IgD-negative memory B cell (primary cell): ENCODE measurements around the gene BMF. TPM values are rescaled to one million over a fixed set of nuclear protein-coding genes. Genes with fewer than 3 reads are reported as not detected.
"Not testable (repeated sequence)": the region's sequence is repeated elsewhere in the genome, so short reads cannot be mapped to it uniquely, and the experiment has no call there.

ENCODE experiments used
- H3K27ac Mint-ChIP-seq, 3 donors: one replicate each; pipeline ENCODE4 v1.8.0; 2020 to 2022; ENCODE audit warnings: mild to moderate bottlenecking in 3 of 3, mixed read lengths in 3 of 3, moderate library complexity in 1 of 3
- H3K27me3 Mint-ChIP-seq: one replicate; pipeline ENCODE4 v1.8.0; 2021; ENCODE audit warnings: mixed read lengths
- H3K36me3 Mint-ChIP-seq: one replicate; pipeline ENCODE4 v1.8.0; 2020; ENCODE audit warnings: mild to moderate bottlenecking, mixed read lengths
- H3K4me1 Mint-ChIP-seq, 3 donors: one replicate each; pipeline ENCODE4 v1.8.0; 2020 to 2022; ENCODE audit warnings: mixed read lengths in 3 of 3, mild to moderate bottlenecking in 1 of 3
- H3K4me3 Mint-ChIP-seq, 4 donors: one replicate each; pipeline ENCODE4 v1.8.0; 2020 to 2022; ENCODE audit warnings: mild to moderate bottlenecking in 4 of 4, mixed read lengths in 4 of 4, moderate library complexity in 3 of 4
- H3K9me3 Mint-ChIP-seq, 3 donors: one replicate each; pipeline ENCODE4 v1.8.0; 2020 to 2021; ENCODE audit warnings: mixed read lengths in 3 of 3, mild to moderate bottlenecking in 1 of 3
- polyA plus RNA-seq: library from polyadenylated mRNA; unstranded; fragments of 300-500 nt; fragmentation: Illumina TruSeq; gene quantifications from one replicate; pipeline ENCODE4 v1.2.3, GENCODE V29; 2021

Gene BMF
- polyA plus RNA-seq, 1 donor from 2014 or later: 5.8 TPM

DNA sequence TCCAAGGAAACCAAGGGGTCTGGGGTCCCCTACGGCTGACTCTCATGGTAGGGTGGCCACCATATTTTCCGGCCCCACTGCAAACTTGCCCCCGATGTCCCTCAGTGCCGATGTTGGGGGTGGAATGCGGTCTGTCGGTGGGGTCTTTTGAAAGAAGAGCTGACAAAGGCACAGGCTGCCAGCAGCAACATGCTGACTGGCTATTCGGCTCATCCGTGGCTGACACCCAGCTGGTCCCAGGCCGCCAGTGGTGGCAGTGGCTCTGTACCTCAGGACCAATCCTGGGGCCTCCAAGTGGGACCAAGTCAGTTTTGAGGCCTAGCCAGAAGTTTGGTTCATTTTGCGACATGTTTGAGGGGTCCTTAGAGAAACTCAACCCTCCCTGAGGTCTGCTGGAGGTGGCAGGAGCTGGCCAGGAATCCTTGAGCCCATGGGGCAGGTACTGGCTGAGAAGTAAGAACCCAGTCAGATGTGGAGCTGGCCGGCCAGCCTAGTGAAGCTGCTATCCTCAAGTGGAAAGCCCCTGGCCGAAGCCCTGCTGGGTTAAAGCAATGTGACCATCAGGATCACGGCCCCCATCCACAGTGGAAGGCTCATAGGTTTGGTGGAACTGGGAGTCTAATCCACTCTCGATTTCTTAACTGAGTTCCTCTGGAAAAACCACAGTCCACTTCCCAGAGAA, 17.8 kb downstream of the BMF start:
- Mint-ChIP-seq H3K4me1 (peaks cover 38 to 47% (median 47%) of the 10 kb centered on the region in 3 donors), H3K4me3 (no peak overlapping the region), H3K27ac (peak overlapping the region in 2 of 3 donors; percentile 92 to 97), H3K9me3 (no peaks in the 10 kb centered on the region), H3K36me3 (peaks cover 4% of the 10 kb centered on the region), H3K27me3 (no peaks in the 10 kb centered on the region)

DNA sequence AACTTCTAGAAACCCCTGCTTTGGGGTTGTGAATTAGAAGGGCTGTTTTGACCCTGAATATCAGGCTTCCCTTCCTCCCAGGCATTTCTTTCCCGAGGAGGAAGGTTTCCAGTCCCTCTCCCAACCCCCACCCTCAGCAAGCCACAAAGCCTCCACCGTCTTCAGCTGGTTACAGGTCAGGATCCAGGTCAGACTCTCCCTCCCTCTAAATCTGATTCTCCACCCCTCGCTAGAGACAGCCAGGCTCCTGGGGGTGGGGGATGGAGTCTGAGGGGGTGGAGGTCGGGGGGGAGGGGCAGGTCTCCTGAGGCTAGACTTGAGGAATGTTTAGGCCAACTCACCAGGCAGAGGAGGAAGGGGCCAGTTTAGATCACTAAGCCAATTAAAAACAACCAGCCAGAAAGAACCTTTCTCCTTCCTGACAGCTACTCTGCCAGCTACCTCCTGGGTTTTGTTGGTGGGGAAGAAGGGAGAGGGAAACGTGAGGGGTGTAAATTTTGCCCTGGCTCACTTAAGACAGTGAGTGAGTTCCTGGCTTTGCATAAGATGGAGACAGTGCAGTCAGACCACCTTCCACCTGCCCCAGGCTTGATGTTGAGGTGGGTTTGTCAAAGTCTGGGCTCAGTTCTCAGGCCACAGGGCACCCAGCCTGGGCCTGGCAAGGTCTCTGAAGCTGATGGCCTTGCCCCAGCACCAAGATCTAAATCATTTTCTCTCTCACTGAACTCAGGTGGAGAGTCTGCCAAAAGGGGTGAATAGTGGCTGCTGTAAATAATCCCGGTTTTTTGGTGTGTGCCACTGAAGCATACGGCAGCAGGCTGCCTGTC, 19.5 kb downstream of the BMF start:
- Mint-ChIP-seq H3K27me3 (no peaks in the 10 kb centered on the region), H3K27ac (peak overlapping the region in 2 of 3 donors; percentile 18 to 85), H3K36me3 (peaks cover 4% of the 10 kb centered on the region), H3K9me3 (no peaks in the 10 kb centered on the region), H3K4me3 (no peak overlapping the region), H3K4me1 (peaks cover 31 to 39% (median 38%) of the 10 kb centered on the region in 3 donors)

DNA sequence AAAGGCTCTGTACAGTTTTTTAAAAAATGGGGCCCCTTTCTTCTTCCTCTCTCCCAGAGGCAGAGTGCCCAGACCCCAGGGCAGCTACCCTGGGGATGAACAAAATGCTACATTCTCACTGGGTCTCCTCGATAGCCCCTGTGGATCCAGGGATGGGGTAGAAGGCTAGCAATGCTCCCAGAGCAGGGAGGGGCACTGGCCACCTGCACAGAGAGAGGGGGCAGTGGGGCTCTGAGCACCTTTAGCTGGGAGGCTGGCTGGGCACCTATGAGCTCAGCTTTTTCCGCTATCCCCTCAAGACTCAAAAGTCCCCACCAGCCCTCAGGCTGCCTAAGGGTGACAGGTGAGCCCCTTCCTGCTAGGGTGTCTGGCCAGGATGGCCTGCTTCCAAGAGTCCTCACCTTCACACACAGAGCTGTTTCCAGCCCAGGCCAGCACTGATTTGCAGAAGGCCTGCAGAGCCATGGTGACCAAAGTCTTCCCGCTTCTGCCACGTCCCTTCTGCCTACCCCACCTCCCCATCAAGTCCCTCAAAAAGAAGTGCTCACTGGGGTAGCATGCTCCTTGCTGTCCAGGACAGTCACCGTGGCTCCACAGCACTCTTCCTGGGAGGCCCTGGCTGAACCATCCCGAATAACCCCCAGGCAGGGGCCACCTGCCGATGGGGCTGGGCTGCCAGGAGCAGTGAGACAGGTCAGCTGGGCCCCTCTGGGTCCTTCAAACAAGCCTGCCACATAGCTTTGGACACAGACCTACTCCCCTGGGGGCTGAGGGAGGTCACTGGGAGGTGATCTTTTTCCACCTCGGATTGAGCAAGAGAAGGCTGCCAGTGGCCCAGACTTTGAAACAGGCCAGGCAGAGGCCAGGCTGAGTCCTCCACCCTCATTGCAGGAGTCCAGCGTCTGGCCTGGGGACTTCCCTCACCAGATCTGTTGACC, 20.4 kb downstream of the BMF start:
- Mint-ChIP-seq H3K27me3 (no peaks in the 10 kb centered on the region), H3K4me1 (peaks cover 28 to 35% (median 35%) of the 10 kb centered on the region in 3 donors), H3K9me3 (no peaks in the 10 kb centered on the region), H3K27ac (peak overlapping the region; percentile 39 to 93 (median 64)), H3K36me3 (peaks cover 4% of the 10 kb centered on the region), H3K4me3 (no peak overlapping the region)

DNA sequence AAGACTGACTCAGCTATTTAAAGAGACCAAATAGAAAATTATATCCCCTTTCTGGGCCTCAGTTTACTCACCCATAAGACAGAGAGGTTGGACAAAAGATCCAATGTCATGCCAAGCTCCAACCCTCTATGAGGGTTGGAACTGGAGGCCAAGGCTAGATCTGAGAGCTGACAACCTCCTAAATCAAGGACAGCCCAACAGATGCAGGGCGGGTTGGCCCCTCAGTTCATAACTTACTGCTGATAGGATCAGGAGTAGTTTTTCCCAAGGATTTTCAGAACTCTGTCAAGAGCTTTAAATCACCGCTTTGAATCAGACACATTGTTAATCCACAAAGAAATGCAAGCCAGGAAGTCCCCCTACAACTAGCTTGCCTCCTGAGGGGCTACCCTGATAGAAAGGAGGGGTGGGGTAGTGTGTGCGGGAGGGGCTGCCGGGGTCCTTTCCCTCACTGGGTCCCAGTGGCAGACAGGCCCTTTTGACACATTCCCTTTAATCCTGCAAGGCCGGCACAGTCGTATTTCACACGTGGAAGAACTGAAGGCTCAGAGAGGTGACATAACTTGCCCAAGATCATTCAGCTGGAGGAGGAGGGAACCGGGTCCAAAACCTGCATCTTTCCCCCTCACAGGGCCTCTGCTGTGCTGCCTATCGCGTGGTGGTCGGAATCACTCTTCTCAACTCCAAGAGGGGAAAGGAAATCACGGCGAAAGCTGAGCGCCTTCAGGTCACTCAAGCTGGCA, 21.4 kb downstream of the BMF start:
- Mint-ChIP-seq H3K9me3 (no peaks in the 10 kb centered on the region), H3K4me3 (peak overlapping the region in 1 of 4 donors; percentile 5), H3K27ac (peak overlapping the region; percentile 27 to 65 (median 39)), H3K36me3 (peaks cover 6% of the 10 kb centered on the region), H3K4me1 (peaks cover 29 to 38% (median 32%) of the 10 kb centered on the region in 3 donors), H3K27me3 (no peaks in the 10 kb centered on the region)

DNA sequence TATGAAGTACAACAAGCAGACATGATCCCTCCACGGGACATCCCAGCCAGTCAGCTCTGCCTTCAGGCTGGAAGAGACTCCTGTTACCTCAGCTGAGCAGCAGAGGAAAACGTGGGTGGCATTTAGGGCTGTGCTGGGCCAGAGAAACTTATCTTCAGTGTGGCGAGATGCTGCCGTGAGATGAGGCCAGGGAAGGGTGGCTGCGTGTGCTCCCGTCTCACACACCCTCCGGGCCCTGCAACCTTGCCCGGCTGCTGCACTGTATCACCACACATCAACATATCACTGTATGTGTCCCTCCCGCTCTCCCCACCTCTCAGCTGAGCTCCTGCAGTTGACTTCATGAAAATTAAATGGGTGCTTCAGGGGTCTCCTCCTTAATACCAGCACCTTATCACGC, 23.4 kb downstream of the BMF start:
- peaks cover 4% of the 10 kb centered on the region for H3K27me3 Mint-ChIP-seq
- peaks cover 2% of the 10 kb centered on the region for H3K36me3 Mint-ChIP-seq
- no peaks in the 10 kb centered on the region for H3K9me3 Mint-ChIP-seq
- peak overlapping the region in 1 of 3 donors; percentile 8 for H3K27ac Mint-ChIP-seq
- H3K4me1 Mint-ChIP-seq: peaks cover 33 to 49% (median 40%) of the 10 kb centered on the region in 3 donors
- peak overlapping the region in 1 of 4 donors; percentile 41 for H3K4me3 Mint-ChIP-seq

DNA sequence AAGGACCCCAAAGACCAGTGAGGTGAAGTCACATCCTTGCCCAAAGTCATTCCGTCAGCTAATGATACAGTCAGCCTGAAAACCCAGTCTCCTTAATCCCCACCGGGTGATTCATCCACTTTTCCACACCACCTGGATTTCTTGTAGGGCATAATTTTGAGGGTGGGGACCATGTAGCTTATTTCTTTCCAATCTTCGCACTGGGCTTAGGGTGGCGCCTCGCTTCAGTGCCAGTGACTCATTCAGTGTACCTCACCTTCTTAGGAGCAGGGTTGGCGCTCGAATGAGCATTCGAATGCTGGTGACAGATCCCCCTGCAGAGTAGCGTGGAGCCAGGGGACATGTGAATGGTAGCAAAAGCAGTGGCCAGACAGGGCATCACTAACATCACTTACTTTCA, 24.0 kb downstream of the BMF start:
- H3K27ac Mint-ChIP-seq: peak overlapping the region in 1 of 3 donors; percentile 8
- H3K4me1 Mint-ChIP-seq: peaks cover 37 to 50% (median 37%) of the 10 kb centered on the region in 3 donors
- H3K36me3 Mint-ChIP-seq: peaks cover 2% of the 10 kb centered on the region
- no peaks in the 10 kb centered on the region for H3K9me3 Mint-ChIP-seq
- peaks cover 4% of the 10 kb centered on the region for H3K27me3 Mint-ChIP-seq
- H3K4me3 Mint-ChIP-seq: peak overlapping the region in 1 of 4 donors; percentile 41

DNA sequence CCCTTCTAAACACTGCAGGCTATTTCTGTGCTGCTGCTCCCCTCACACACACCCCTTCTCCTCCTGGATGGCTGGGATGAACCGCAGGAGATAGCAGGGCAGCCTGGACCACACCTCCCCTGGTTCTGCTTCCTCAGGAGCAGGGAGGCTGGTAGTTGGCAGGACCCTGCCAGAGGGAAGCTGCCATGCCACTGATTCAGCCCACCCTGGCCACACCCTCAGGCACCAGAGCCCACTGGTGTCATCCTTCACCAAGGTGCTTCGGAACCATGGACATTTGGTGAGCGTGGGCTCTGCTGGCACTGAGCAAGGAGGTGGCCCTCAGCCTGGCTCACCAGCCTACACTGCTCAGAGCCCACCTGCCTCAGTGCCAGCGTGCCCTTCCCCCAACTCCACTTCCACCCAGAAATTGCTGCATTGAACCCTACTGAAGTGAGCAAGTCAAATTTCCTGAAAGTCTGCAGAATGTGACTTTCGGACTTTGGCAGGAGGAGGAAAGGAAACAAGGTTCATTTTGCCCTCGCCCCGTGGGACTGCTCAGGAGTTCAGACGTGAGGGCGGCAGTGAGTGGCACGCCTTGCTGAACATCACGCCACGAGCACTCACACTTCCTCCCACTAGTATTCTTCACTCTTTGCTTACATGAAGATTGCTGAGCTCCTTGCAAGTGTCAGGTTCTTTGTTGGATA, 26.3 kb downstream of the BMF start:
- Mint-ChIP-seq H3K27me3 (peaks cover 4% of the 10 kb centered on the region), H3K9me3 (no peaks in the 10 kb centered on the region), H3K36me3 (peaks cover 2% of the 10 kb centered on the region), H3K4me3 (peak overlapping the region; percentile 58 to 92 (median 75)), H3K4me1 (peaks cover 37 to 50% (median 39%) of the 10 kb centered on the region in 3 donors), H3K27ac (peak overlapping the region; percentile 43 to 99 (median 79))

DNA sequence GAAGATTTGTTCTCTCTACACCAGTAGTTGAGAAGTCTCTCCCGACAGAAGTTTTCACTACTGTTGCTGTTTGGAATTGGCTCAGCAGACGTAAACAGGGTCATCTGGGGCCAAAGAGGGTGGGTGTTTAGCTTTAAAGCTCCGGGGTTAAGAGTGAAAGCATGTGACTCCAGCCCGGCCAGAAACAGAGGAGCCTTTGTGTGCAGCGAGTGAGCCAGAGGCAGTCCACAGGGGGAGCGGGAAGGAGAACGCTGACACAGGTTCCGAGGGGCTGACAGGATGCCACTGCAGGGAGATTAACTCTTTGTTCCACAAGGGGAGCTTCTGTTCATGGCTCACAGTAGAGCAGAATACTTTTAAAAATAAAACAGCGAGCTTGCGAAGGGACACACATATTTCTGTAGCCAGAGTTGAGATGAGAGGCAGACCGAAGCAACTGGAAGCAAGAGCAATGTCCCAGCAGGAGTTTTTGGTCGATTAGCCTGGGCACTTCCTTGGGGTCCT, 26.9 kb downstream of the BMF start:
- Mint-ChIP-seq H3K36me3 (peaks cover 2% of the 10 kb centered on the region), H3K27ac (peak overlapping the region; percentile 43 to 99 (median 54)), H3K4me1 (peaks cover 33 to 47% (median 39%) of the 10 kb centered on the region in 3 donors), H3K9me3 (no peaks in the 10 kb centered on the region), H3K27me3 (peaks cover 4% of the 10 kb centered on the region), H3K4me3 (peak overlapping the region; percentile 60 to 80 (median 70))

DNA sequence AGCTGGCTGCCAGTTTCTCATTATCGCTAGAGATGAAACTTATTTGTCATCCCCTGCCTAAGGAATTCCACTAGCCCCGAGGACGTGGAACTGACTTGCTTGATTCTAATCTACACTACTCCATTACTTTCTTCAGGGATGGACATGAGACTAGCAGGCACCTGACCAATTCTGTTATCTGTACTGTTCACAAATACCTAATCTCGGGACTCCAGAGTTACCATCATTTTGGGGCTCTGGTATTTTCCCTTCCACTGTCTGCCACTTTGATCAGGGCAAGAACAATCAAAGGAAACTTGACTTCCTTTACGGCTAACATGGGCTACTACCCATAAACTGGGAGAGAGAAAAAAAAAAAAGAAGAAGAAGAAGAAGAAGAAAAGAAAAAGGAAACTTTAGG, 27.8 kb downstream of the BMF start:
- H3K4me1 Mint-ChIP-seq: peaks cover 33 to 43% (median 38%) of the 10 kb centered on the region in 3 donors
- no peaks in the 10 kb centered on the region for H3K9me3 Mint-ChIP-seq
- peaks cover 4% of the 10 kb centered on the region for H3K27me3 Mint-ChIP-seq
- H3K4me3 Mint-ChIP-seq: peak overlapping the region in 2 of 4 donors; percentile 67 to 81
- H3K36me3 Mint-ChIP-seq: peaks cover 2% of the 10 kb centered on the region
- peak overlapping the region in 2 of 3 donors; percentile 26 to 99 for H3K27ac Mint-ChIP-seq

DNA sequence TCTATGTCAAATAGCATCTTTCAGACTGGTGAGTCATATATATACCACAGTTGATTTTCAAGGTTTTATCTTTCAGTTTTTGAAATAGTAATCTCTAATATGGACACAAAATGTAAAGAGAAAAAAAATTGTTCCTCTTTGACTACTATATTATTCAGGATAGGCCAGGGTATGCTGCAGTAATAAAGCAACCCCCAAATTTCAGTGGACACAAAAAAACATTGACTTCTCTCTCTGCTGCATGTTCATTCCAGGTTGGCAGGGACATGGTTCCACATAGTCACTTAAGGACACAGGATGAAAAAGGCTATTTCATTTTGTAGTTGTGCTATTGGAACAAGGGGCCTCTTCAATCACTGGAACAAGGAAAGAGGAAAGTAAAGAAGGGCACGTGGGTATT, 28.6 kb downstream of the BMF start:
- peaks cover 4% of the 10 kb centered on the region for H3K27me3 Mint-ChIP-seq
- H3K27ac Mint-ChIP-seq: no peak overlapping the region
- H3K4me1 Mint-ChIP-seq: peaks cover 33 to 44% (median 37%) of the 10 kb centered on the region in 3 donors
- H3K4me3 Mint-ChIP-seq: no peak overlapping the region
- peaks cover 0 to 2% (median 0%) of the 10 kb centered on the region in 3 donors for H3K9me3 Mint-ChIP-seq
- peaks cover 2% of the 10 kb centered on the region for H3K36me3 Mint-ChIP-seq

DNA sequence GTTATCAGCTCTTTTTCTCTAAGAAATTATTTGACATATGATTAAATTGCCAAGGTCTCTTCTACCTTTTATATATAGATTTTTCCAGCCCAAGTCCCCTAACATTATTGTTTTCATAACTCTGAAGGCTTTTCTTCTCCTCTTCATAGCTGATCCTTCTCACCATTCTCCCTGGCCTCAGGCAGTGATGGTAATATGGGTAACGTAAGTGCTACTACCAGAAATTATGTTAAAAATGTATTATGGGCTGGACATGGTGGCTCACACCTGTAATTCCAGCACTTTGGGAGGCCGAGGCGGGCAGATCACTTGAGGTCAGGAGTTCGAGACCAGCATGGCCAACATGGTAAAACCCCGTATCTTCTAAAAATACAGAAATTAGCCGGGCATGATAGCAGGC, 29.2 kb downstream of the BMF start:
- H3K4me1 Mint-ChIP-seq: peaks cover 28 to 37% (median 31%) of the 10 kb centered on the region in 3 donors
- peaks cover 4% of the 10 kb centered on the region for H3K27me3 Mint-ChIP-seq
- H3K36me3 Mint-ChIP-seq: peaks cover 2% of the 10 kb centered on the region
- H3K27ac Mint-ChIP-seq: no peak overlapping the region
- no peak overlapping the region for H3K4me3 Mint-ChIP-seq
- peaks cover 0 to 2% (median 0%) of the 10 kb centered on the region in 3 donors for H3K9me3 Mint-ChIP-seq

DNA sequence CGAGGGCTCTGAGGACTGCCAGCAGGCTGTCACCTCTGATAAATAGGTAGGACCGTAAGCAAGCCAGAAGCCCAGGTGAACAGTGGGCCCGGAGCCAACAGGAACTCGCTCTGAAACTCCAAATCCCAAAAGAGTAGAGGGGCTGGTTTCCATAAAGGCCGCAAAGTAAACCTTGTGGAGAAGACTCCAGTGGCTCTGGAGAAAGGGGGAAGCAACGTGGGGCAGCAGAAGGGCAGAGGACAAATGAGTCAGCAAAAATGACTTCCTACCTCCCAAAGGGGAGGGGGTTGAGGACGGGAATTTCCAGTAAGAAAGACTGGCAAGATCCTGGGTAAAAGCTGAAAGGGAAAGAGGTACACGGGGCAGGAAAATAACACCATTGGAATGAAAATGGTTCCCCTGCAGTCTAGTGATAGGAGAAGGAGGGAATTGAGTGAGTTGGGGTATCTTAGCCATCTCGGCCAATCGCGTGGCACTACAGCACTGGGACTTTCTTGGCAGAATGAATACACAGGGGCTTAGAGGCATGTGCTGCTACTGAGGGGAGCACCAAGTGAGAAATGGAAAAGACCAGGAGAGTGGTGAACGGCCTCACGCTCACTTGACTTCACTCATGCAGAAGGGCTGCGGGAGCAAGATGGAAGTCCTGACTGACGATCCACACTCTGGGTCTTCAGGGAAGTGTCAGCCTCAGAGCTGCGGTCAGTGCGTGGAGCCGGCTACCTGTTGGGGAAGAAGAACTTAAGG, 33.2 kb downstream of the BMF start:
- Mint-ChIP-seq H3K27ac (peak overlapping the region in 2 of 3 donors; percentile 11 to 25), H3K36me3 (peaks cover 1% of the 10 kb centered on the region), H3K9me3 (peaks cover 0 to 2% (median 0%) of the 10 kb centered on the region in 3 donors), H3K4me1 (peaks cover 7 to 12% (median 11%) of the 10 kb centered on the region in 3 donors), H3K27me3 (no peaks in the 10 kb centered on the region), H3K4me3 (peak overlapping the region in 1 of 4 donors; percentile 65)

DNA sequence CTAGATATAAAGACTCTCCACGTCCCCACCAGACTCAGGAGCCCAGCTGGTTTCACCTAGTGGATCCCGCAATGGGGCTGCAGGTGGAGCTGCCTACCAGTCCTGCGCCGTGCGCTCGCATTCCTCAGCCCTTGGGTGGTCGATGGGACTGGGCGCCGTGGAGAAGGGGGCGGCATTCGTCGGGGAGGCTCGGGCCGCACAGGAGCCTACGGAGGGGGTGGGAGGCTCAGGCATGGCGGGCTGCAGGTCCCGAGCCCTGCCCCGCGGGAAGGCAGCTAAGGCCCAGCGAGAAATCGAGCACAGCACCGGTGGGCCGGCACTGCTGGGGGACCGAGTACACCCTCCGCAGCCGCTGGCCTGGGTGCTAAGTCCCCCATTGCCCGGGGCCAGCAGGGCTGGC, 34.0 kb downstream of the BMF start:
- not testable (repeated sequence) for H3K9me3 Mint-ChIP-seq, H3K27ac Mint-ChIP-seq, H3K36me3 Mint-ChIP-seq, H3K4me3 Mint-ChIP-seq, H3K27me3 Mint-ChIP-seq
- H3K4me1 Mint-ChIP-seq: peaks cover 7 to 11% (median 8%) of the 10 kb centered on the region in 3 donors
